ENCODE measurements around the gene ERO1B.

Gene ERO1B

DNA sequence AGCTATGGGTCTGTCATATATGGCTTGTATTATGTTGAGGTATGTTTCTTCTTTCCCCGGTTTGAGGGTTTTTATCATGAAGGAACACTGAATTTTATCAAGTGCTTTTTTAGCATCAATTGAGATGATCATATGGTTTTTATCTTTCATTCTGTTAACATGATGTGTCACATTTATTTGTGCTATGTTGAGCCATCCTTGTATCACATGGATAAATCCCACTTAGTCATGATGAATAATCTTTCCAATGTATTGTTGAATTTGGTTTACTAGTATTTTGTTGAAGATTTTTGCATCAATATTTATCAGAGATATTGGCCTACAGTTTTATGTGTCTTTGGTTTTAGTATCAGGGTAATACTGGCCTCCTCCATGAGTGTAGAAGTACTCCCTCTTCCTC lies 77.7 kb downstream of the ERO1B start:
- no peaks in the 10 kb centered on the region for H3K27me3 ChIP-seq (ENCODE audit: insufficient read depth, poor library complexity, severe bottlenecking)
- no peak for DNase-seq (ENCODE audit: low read depth in 1 of 2, low spot score in 1 of 2)
- H3K27ac ChIP-seq (replicated peaks): no peak overlapping the region
- no peak overlapping the region for H3K4me3 ChIP-seq (replicated peaks; ENCODE audit: insufficient read depth, low read length)
- TF ChIP-seq SPI1 (IDR thresholded peaks at IDR 0.05; ENCODE audit: borderline replicate concordance, low read depth): no peak
- TF ChIP-seq GABPA (IDR thresholded peaks at IDR 0.05; ENCODE audit: low read depth): no peak
- TF ChIP-seq, protein P1, sequence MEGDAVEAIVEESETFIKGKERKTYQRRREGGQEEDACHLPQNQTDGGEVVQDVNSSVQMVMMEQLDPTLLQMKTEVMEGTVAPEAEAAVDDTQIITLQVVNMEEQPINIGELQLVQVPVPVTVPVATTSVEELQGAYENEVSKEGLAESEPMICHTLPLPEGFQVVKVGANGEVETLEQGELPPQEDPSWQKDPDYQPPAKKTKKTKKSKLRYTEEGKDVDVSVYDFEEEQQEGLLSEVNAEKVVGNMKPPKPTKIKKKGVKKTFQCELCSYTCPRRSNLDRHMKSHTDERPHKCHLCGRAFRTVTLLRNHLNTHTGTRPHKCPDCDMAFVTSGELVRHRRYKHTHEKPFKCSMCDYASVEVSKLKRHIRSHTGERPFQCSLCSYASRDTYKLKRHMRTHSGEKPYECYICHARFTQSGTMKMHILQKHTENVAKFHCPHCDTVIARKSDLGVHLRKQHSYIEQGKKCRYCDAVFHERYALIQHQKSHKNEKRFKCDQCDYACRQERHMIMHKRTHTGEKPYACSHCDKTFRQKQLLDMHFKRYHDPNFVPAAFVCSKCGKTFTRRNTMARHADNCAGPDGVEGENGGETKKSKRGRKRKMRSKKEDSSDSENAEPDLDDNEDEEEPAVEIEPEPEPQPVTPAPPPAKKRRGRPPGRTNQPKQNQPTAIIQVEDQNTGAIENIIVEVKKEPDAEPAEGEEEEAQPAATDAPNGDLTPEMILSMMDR (IDR thresholded peaks at IDR 0.05; ENCODE audit: insufficient read depth, low read length): no peak
- TF ChIP-seq POLR2AphosphoS5 (IDR thresholded peaks at IDR 0.05; ENCODE audit: low read depth): no peak
- TF ChIP-seq, protein P2, sequence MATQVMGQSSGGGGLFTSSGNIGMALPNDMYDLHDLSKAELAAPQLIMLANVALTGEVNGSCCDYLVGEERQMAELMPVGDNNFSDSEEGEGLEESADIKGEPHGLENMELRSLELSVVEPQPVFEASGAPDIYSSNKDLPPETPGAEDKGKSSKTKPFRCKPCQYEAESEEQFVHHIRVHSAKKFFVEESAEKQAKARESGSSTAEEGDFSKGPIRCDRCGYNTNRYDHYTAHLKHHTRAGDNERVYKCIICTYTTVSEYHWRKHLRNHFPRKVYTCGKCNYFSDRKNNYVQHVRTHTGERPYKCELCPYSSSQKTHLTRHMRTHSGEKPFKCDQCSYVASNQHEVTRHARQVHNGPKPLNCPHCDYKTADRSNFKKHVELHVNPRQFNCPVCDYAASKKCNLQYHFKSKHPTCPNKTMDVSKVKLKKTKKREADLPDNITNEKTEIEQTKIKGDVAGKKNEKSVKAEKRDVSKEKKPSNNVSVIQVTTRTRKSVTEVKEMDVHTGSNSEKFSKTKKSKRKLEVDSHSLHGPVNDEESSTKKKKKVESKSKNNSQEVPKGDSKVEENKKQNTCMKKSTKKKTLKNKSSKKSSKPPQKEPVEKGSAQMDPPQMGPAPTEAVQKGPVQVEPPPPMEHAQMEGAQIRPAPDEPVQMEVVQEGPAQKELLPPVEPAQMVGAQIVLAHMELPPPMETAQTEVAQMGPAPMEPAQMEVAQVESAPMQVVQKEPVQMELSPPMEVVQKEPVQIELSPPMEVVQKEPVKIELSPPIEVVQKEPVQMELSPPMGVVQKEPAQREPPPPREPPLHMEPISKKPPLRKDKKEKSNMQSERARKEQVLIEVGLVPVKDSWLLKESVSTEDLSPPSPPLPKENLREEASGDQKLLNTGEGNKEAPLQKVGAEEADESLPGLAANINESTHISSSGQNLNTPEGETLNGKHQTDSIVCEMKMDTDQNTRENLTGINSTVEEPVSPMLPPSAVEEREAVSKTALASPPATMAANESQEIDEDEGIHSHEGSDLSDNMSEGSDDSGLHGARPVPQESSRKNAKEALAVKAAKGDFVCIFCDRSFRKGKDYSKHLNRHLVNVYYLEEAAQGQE (IDR thresholded peaks at IDR 0.05; ENCODE audit: insufficient replicate concordance, low read depth): no peak

DNA sequence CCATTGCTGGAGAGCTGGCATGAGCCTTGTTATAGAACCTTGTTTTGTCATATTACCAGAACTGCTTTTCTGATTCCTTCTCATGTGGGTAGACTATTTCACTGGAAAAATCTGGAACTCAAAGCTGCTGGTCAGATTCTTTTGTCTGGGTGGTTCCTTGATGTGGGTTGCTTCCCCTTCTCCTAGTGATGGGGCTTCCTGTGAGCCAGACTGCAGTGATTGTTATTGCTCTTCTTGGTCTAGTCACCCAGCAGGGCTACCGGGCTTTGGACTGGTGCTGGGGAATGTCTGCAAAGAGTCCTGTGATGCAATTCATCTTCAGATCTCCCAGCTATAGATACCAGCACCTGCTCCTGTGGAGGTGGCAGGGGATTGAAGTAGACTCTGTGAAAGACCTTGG lies 80.0 kb downstream of the ERO1B start:
- no peak overlapping the region for H3K4me3 ChIP-seq (replicated peaks; ENCODE audit: insufficient read depth, low read length)
- TF ChIP-seq POLR2AphosphoS5 (IDR thresholded peaks at IDR 0.05; ENCODE audit: low read depth) (no peak), SPI1 (IDR thresholded peaks at IDR 0.05; ENCODE audit: borderline replicate concordance, low read depth) (no peak), GABPA (IDR thresholded peaks at IDR 0.05; ENCODE audit: low read depth) (no peak)
- TF ChIP-seq, protein P2 (IDR thresholded peaks at IDR 0.05; ENCODE audit: insufficient replicate concordance, low read depth): no peak
- TF ChIP-seq, protein P1 (IDR thresholded peaks at IDR 0.05; ENCODE audit: insufficient read depth, low read length): no peak
- H3K27ac ChIP-seq (replicated peaks): no peak overlapping the region
- no peaks in the 10 kb centered on the region for H3K27me3 ChIP-seq (ENCODE audit: insufficient read depth, poor library complexity, severe bottlenecking)
- DNase-seq (ENCODE audit: low read depth in 1 of 2, low spot score in 1 of 2): no peak

DNA sequence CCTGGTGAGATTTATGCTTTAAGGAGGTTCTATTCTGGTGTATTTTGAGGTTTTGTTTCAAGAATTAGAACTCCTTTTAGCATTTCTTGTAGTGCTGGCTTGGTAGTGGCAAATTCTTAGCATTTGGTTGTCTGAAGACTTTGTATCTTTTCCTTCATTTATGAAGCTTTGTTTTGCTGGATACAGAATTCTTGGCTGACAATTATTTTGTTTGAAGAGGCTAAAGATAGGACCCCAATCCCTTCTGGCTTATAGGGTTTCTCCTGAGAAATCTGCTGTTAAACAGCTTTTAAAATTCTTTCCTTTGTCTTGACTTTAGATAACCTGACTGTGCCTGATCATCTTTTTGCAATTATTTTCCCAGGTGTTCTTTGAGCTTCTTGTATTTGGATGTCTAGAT lies 80.8 kb downstream of the ERO1B start:
- H3K27me3 ChIP-seq (ENCODE audit: insufficient read depth, poor library complexity, severe bottlenecking): no peaks in the 10 kb centered on the region
- H3K4me3 ChIP-seq (replicated peaks; ENCODE audit: insufficient read depth, low read length): no peak overlapping the region
- DNase-seq (ENCODE audit: low read depth in 1 of 2, low spot score in 1 of 2): no peak
- H3K27ac ChIP-seq (replicated peaks): no peak overlapping the region
- no peak for TF ChIP-seq SPI1 (IDR thresholded peaks at IDR 0.05; ENCODE audit: borderline replicate concordance, low read depth)
- TF ChIP-seq, protein P1 (IDR thresholded peaks at IDR 0.05; ENCODE audit: insufficient read depth, low read length): no peak
- TF ChIP-seq, protein P2 (IDR thresholded peaks at IDR 0.05; ENCODE audit: insufficient replicate concordance, low read depth): no peak
- TF ChIP-seq GABPA (IDR thresholded peaks at IDR 0.05; ENCODE audit: low read depth): no peak
- no peak for TF ChIP-seq POLR2AphosphoS5 (IDR thresholded peaks at IDR 0.05; ENCODE audit: low read depth)
